ENCODE results near the gene MTA1.

Gene MTA1

GRCh38 chr14:105460616-105461015 lies 41.0 kb downstream of the MTA1 start:
- no peak for TF ChIP-seq CTCF (IDR thresholded peaks at IDR 0.05; ENCODE audit: borderline replicate concordance, control extremely low read depth, extremely low read depth, insufficient read depth, missing control alignments)
- DNase-seq (ENCODE audit: low spot score) = no peak
- in situ Hi-C loops (cut with MboI; ENCODE audit: low sequenced_read_pairs, unreplicated experiment) = no loop called here

GRCh38 chr14:105461903-105462302 lies 42.3 kb downstream of the MTA1 start:
- in situ Hi-C loops (cut with MboI; ENCODE audit: low sequenced_read_pairs, unreplicated experiment) = no loop called here
- no peak for DNase-seq (ENCODE audit: low spot score)
- TF ChIP-seq CTCF (IDR thresholded peaks at IDR 0.05; ENCODE audit: borderline replicate concordance, control extremely low read depth, extremely low read depth, insufficient read depth, missing control alignments) = no peak

GRCh38 chr14:105464501-105464900 lies 44.9 kb downstream of the MTA1 start:
- in situ Hi-C loops (cut with MboI; ENCODE audit: low sequenced_read_pairs, unreplicated experiment) = no loop called here
- DNase-seq (ENCODE audit: low spot score) = no peak
- TF ChIP-seq CTCF (IDR thresholded peaks at IDR 0.05; ENCODE audit: borderline replicate concordance, control extremely low read depth, extremely low read depth, insufficient read depth, missing control alignments) = no peak

GRCh38 chr14:105465209-105466031 lies 45.8 kb downstream of the MTA1 start:
- in situ Hi-C loops (cut with MboI; ENCODE audit: low sequenced_read_pairs, unreplicated experiment) = no loop called here
- no peak for DNase-seq (ENCODE audit: low spot score)
- TF ChIP-seq CTCF (IDR thresholded peaks at IDR 0.05; ENCODE audit: borderline replicate concordance, control extremely low read depth, extremely low read depth, insufficient read depth, missing control alignments) = no peak

GRCh38 chr14:105466531-105467248 lies 47.1 kb downstream of the MTA1 start:
- no peak for DNase-seq (ENCODE audit: low spot score)
- no peak for TF ChIP-seq CTCF (IDR thresholded peaks at IDR 0.05; ENCODE audit: borderline replicate concordance, control extremely low read depth, extremely low read depth, insufficient read depth, missing control alignments)
- in situ Hi-C loops (cut with MboI; ENCODE audit: low sequenced_read_pairs, unreplicated experiment) = no loop called here

- in situ Hi-C loops (cut with MboI; ENCODE audit: low sequenced_read_pairs, unreplicated experiment) = no loop called here
- no peak for DNase-seq (ENCODE audit: low spot score)
- TF ChIP-seq CTCF (IDR thresholded peaks at IDR 0.05; ENCODE audit: borderline replicate concordance, control extremely low read depth, extremely low read depth, insufficient read depth, missing control alignments) = no peak
Observed at GRCh38 chr14:105467249-105467941, 47.8 kb downstream of the MTA1 start.
